GM23338 (cell line): ENCODE results near the gene XG. TPM values are rescaled to one million over a fixed set of nuclear protein-coding genes. Genes with fewer than 3 reads are reported as not detected.

Source experiments
- ATAC-seq: fragments of 200-7000 bp; cut with Tn5 transposase; 3 replicates; pipeline ENCODE4 v1.9.1; 2020
- DNase-seq: peaks from one replicate; pipeline ENCODE4 v3.0.0-alpha.2; 2015; ENCODE audit warnings: low spot score
- H2AFZ ChIP-seq: fragments of 200-600 bp; sonication (generic); 2 replicates; pipeline ENCODE4 v1.8.0; 2016; ENCODE audit warnings: antibody characterized with exemption, mild to moderate bottlenecking, moderate library complexity
- H3F3A ChIP-seq: fragments of 200-600 bp; sonication (generic); replicated peaks from 2 replicates; pipeline ENCODE4 v1.8.0; 2017; ENCODE audit warnings: antibody characterized with exemption, mixed run types, low read depth
- H3K27ac ChIP-seq: fragments of 200-600 bp; sonication (generic); 2 replicates; pipeline ENCODE4 v1.6.1; 2016; ENCODE audit warnings: low read depth
- H3K27me3 ChIP-seq: fragments of 200-600 bp; sonication (generic); 2 replicates; pipeline ENCODE4 v1.8.0; 2016; ENCODE audit warnings: mild to moderate bottlenecking, mixed run types, moderate library complexity; ENCODE audit not compliant: insufficient read depth
- H3K36me3 ChIP-seq: fragments of 200-600 bp; sonication (generic); 2 replicates; pipeline ENCODE4 v1.8.0; 2016; ENCODE audit warnings: mild to moderate bottlenecking; ENCODE audit not compliant: insufficient read depth
- H3K4me1 ChIP-seq: fragments of 200-600 bp; sonication (generic); 2 replicates; pipeline ENCODE4 v1.8.0; 2016; ENCODE audit warnings: mild to moderate bottlenecking, moderate library complexity; ENCODE audit not compliant: insufficient read depth
- H3K4me2 ChIP-seq: fragments of 200-600 bp; sonication (generic); 2 replicates; pipeline ENCODE4 v1.7.1; 2017; ENCODE audit warnings: mixed run types
- H3K4me3 ChIP-seq: fragments of 200-600 bp; sonication (generic); 2 replicates; pipeline ENCODE4 v1.6.1; 2016; ENCODE audit warnings: mixed run types
- H3K79me2 ChIP-seq: fragments of 200-600 bp; sonication (generic); replicated peaks from 2 replicates; pipeline ENCODE4 v1.8.0; 2017; ENCODE audit warnings: mild to moderate bottlenecking; ENCODE audit not compliant: insufficient read depth
- H3K9me2 ChIP-seq: fragments of 200-600 bp; sonication (generic); 2 replicates; pipeline ENCODE4 v1.8.0; 2017; ENCODE audit not compliant: insufficient read depth
- H4K20me1 ChIP-seq: fragments of 200-600 bp; sonication (generic); replicated peaks from 2 replicates; pipeline ENCODE4 v1.8.0; 2017; ENCODE audit warnings: mild to moderate bottlenecking; ENCODE audit not compliant: insufficient read depth
- H3K27ac Mint-ChIP-seq: 2 replicates; pipeline ENCODE4 v1.8.0; 2020; ENCODE audit warnings: inconsistent platforms, mild to moderate bottlenecking, moderate library complexity, mixed read lengths
- H3K27me3 Mint-ChIP-seq: 3 replicates; pipeline ENCODE4 v1.8.0; 2022; ENCODE audit warnings: low read depth, mild to moderate bottlenecking, moderate library complexity, mixed read lengths, inconsistent platforms; ENCODE audit not compliant: insufficient read depth, poor library complexity
- H3K36me3 Mint-ChIP-seq: 3 replicates; pipeline ENCODE4 v1.8.0; 2021; ENCODE audit warnings: low read depth, mild to moderate bottlenecking, inconsistent platforms, moderate library complexity, mixed read lengths
- H3K4me1 Mint-ChIP-seq: 3 replicates; pipeline ENCODE4 v1.8.0; 2020; ENCODE audit warnings: mild to moderate bottlenecking, inconsistent platforms, mixed read lengths
- H3K4me3 Mint-ChIP-seq: 3 replicates; pipeline ENCODE4 v1.8.0; 2021; ENCODE audit warnings: moderate library complexity, mild to moderate bottlenecking, inconsistent platforms, mixed read lengths
- H3K9me3 Mint-ChIP-seq: 3 replicates; pipeline ENCODE4 v1.8.0; 2020; ENCODE audit warnings: moderate library complexity, mild to moderate bottlenecking, inconsistent platforms, mixed read lengths
- CREB1 ChIP-seq: fragments of 250-450 bp; sonication (Bioruptor Pico); IDR thresholded peaks from 2 replicates; pipeline ENCODE4 v1.5.0; 2020; ENCODE audit warnings: low read depth, mild to moderate bottlenecking, moderate library complexity
- EZH2 ChIP-seq: fragments of 200-600 bp; sonication (generic); IDR thresholded peaks from one replicate; pipeline ENCODE4 v1.8.0; 2017; ENCODE audit warnings: antibody characterized with exemption, mild to moderate bottlenecking, low read depth; ENCODE audit not compliant: unreplicated experiment
- EZH2phosphoT487 ChIP-seq: fragments of 200-600 bp; sonication (generic); IDR thresholded peaks from one replicate; pipeline ENCODE4 v1.8.1; 2018; ENCODE audit warnings: antibody characterized with exemption; ENCODE audit not compliant: unreplicated experiment
- JUNB ChIP-seq: IDR thresholded peaks from one replicate; pipeline ENCODE4 v1.6.1; 2016; ENCODE audit warnings: antibody characterized with exemption; ENCODE audit not compliant: unreplicated experiment
- NANOG ChIP-seq: IDR thresholded peaks from 2 replicates; pipeline ENCODE4 v1.6.1; 2016; ENCODE audit warnings: antibody characterized with exemption, borderline replicate concordance
- POLR2AphosphoS5 ChIP-seq: IDR thresholded peaks from 2 replicates; pipeline ENCODE4 v1.6.1; 2016; ENCODE audit warnings: antibody characterized with exemption, low read depth
- STAT1 ChIP-seq: IDR thresholded peaks from one replicate; pipeline ENCODE4 v1.6.1; 2016; ENCODE audit warnings: antibody characterized with exemption; ENCODE audit not compliant: unreplicated experiment
- ZNF114 ChIP-seq: fragments of 250-450 bp; sonication (Bioruptor Pico); IDR thresholded peaks from 2 replicates; pipeline ENCODE4 v1.5.0; 2020; ENCODE audit warnings: mild to moderate bottlenecking, moderate library complexity
- ZNF331 ChIP-seq: fragments of 250-450 bp; sonication (Bioruptor Pico); IDR thresholded peaks from 2 replicates; pipeline ENCODE4 v1.5.0; 2020; ENCODE audit warnings: low read depth, mild to moderate bottlenecking, moderate library complexity
- polyA plus RNA-seq: library from polyadenylated mRNA; unstranded; fragments of >200 nt; fragmentation: Nextera tagmentation; extraction: Ambion mirVana; gene quantifications from 2 replicates; pipeline ENCODE4 v1.2.1, GENCODE V29; 2016
- total RNA-seq: library from RNA; depleted of rRNA; stranded (reverse); fragments of >200 nt; shearing (Covaris generic); gene quantifications from 2 replicates; pipeline ENCODE4 v1.2.3, GENCODE V29; 2014
- TF ChIP-seq, protein P1 (sequence below): IDR thresholded peaks from one replicate; pipeline ENCODE4 v1.6.1; 2018; ENCODE audit warnings: antibody characterized with exemption; ENCODE audit not compliant: unreplicated experiment
- TF ChIP-seq, protein P2 (sequence below), 2 experiments: fragments of 200-600 bp in 1 of 2; sonication (generic) in 1 of 2; conservative IDR thresholded peaks; 2 replicates each; pipeline versions ENCODE4 v1.5.1 to v1.6.1; 2016 to 2017; ENCODE audit warnings: antibody characterized with exemption in 2 of 2, low read depth in 2 of 2, mild to moderate bottlenecking in 2 of 2, moderate library complexity in 1 of 2
- TF ChIP-seq, protein P3 (sequence below): IDR thresholded peaks from 2 replicates; pipeline ENCODE4 v1.6.1; 2016; ENCODE audit warnings: antibody characterized with exemption

The XG gene
- total and polyA plus RNA-seq, 2 experiments from 2014 or later, result 0.28 to 0.60 TPM

GRCh38 chrX:2748815-2749188 lies 3.0 kb upstream of the XG start (continued):
- TF ChIP-seq, protein P1, sequence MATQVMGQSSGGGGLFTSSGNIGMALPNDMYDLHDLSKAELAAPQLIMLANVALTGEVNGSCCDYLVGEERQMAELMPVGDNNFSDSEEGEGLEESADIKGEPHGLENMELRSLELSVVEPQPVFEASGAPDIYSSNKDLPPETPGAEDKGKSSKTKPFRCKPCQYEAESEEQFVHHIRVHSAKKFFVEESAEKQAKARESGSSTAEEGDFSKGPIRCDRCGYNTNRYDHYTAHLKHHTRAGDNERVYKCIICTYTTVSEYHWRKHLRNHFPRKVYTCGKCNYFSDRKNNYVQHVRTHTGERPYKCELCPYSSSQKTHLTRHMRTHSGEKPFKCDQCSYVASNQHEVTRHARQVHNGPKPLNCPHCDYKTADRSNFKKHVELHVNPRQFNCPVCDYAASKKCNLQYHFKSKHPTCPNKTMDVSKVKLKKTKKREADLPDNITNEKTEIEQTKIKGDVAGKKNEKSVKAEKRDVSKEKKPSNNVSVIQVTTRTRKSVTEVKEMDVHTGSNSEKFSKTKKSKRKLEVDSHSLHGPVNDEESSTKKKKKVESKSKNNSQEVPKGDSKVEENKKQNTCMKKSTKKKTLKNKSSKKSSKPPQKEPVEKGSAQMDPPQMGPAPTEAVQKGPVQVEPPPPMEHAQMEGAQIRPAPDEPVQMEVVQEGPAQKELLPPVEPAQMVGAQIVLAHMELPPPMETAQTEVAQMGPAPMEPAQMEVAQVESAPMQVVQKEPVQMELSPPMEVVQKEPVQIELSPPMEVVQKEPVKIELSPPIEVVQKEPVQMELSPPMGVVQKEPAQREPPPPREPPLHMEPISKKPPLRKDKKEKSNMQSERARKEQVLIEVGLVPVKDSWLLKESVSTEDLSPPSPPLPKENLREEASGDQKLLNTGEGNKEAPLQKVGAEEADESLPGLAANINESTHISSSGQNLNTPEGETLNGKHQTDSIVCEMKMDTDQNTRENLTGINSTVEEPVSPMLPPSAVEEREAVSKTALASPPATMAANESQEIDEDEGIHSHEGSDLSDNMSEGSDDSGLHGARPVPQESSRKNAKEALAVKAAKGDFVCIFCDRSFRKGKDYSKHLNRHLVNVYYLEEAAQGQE, result no peak
- no peak for TF ChIP-seq EZH2phosphoT487
- TF ChIP-seq, protein P2, sequence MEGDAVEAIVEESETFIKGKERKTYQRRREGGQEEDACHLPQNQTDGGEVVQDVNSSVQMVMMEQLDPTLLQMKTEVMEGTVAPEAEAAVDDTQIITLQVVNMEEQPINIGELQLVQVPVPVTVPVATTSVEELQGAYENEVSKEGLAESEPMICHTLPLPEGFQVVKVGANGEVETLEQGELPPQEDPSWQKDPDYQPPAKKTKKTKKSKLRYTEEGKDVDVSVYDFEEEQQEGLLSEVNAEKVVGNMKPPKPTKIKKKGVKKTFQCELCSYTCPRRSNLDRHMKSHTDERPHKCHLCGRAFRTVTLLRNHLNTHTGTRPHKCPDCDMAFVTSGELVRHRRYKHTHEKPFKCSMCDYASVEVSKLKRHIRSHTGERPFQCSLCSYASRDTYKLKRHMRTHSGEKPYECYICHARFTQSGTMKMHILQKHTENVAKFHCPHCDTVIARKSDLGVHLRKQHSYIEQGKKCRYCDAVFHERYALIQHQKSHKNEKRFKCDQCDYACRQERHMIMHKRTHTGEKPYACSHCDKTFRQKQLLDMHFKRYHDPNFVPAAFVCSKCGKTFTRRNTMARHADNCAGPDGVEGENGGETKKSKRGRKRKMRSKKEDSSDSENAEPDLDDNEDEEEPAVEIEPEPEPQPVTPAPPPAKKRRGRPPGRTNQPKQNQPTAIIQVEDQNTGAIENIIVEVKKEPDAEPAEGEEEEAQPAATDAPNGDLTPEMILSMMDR (conservative IDR thresholded peaks at IDR 0.05; ENCODE audit: low read depth in 2 of 2), result no peak
- no peak for TF ChIP-seq ZNF114 (CRISPR knock-in tag)
- TF ChIP-seq EZH2, result no peak
- no peak for TF ChIP-seq ZNF331 (CRISPR knock-in tag)

DNA sequence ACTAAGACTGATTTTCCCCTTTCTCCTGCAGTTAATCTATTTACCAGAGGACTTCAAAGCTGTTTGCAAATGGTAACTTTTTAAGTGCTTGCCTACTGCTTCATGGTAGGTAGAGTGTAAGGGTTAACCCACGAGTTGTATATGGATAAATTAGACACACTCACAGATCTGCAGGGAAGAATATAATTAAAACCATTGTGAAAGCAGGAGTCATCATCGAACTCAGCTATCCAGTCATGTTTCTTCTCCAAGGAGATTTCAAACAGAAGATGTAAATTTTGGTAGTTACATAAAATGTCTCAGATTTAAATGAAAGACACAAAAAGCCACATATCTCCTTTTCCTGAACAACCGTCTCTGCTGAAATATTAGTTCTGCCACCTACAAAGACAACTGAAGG lies 549 bp upstream of the XG start:
- no peaks in the 10 kb centered on the region for H3K79me2 ChIP-seq
- Mint-ChIP-seq H3K4me1 (peaks cover 6% of the 10 kb centered on the region; the same call in 2 of the 3 replicates), H3K36me3 (no peaks in the 10 kb centered on the region), H3K4me3 (no peak overlapping the region), H3K27me3 (peaks cover 3% of the 10 kb centered on the region), H3K9me3 (peaks cover 3% of the 10 kb centered on the region), H3K27ac (no peak overlapping the region)
- H2AFZ ChIP-seq, result no peak overlapping the region
- no peaks in the 10 kb centered on the region for H3F3A ChIP-seq
- 0 out of 2 replicates have a peak overlapping the region, but pooled peaks have one; percentile 14 for H3K27ac ChIP-seq
- DNase-seq (no peak), ATAC-seq (no peak)
- H4K20me1 ChIP-seq, result no peaks in the 10 kb centered on the region
- TF ChIP-seq ZNF331 (CRISPR knock-in tag) (no peak), NANOG (no peak), POLR2AphosphoS5 (no peak), EZH2 (no peak), EZH2phosphoT487 (no peak), CREB1 (CRISPR knock-in tag) (no peak), STAT1 (no peak), JUNB (no peak)
- TF ChIP-seq, protein P1, result no peak
- TF ChIP-seq, protein P2 (conservative IDR thresholded peaks at IDR 0.05; ENCODE audit: low read depth in 2 of 2), result no peak
- TF ChIP-seq, protein P3, sequence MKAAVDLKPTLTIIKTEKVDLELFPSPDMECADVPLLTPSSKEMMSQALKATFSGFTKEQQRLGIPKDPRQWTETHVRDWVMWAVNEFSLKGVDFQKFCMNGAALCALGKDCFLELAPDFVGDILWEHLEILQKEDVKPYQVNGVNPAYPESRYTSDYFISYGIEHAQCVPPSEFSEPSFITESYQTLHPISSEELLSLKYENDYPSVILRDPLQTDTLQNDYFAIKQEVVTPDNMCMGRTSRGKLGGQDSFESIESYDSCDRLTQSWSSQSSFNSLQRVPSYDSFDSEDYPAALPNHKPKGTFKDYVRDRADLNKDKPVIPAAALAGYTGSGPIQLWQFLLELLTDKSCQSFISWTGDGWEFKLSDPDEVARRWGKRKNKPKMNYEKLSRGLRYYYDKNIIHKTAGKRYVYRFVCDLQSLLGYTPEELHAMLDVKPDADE, result no peak
- H3K4me1 ChIP-seq, result no peaks in the 10 kb centered on the region
- H3K27me3 ChIP-seq, result no peaks in the 10 kb centered on the region
- H3K4me3 ChIP-seq, result no peak overlapping the region
- no peak overlapping the region for H3K4me2 ChIP-seq
- H3K36me3 ChIP-seq, result no peaks in the 10 kb centered on the region
- no peaks in the 10 kb centered on the region for H3K9me2 ChIP-seq
